Choroid plexus epithelial cell (primary cell): Measurements from ENCODE around the gene IL23R.

Source experiments
- DNase-seq: peaks from one replicate; pipeline ENCODE4 v3.0.0-alpha.2; 2010; ENCODE audit warnings: low read depth
- H3K4me3 ChIP-seq: 2 replicates; pipeline ENCODE4 v1.5.1; 2011; ENCODE audit warnings: low read depth, mild to moderate bottlenecking, control low read depth, low read length, moderate library complexity
- TF ChIP-seq, protein P1 (sequence below): conservative IDR thresholded peaks from 2 replicates; pipeline ENCODE4 v1.5.1; 2011; ENCODE audit warnings: low read depth, mild to moderate bottlenecking, control low read depth, inconsistent platforms, low read length, moderate library complexity

Gene IL23R

GRCh38 chr1:67148516-67149178 is 17.6 kb upstream of the IL23R start:
- H3K4me3 ChIP-seq = no peak overlapping the region
- DNase-seq = peak; percentile 23
- TF ChIP-seq, protein P1, sequence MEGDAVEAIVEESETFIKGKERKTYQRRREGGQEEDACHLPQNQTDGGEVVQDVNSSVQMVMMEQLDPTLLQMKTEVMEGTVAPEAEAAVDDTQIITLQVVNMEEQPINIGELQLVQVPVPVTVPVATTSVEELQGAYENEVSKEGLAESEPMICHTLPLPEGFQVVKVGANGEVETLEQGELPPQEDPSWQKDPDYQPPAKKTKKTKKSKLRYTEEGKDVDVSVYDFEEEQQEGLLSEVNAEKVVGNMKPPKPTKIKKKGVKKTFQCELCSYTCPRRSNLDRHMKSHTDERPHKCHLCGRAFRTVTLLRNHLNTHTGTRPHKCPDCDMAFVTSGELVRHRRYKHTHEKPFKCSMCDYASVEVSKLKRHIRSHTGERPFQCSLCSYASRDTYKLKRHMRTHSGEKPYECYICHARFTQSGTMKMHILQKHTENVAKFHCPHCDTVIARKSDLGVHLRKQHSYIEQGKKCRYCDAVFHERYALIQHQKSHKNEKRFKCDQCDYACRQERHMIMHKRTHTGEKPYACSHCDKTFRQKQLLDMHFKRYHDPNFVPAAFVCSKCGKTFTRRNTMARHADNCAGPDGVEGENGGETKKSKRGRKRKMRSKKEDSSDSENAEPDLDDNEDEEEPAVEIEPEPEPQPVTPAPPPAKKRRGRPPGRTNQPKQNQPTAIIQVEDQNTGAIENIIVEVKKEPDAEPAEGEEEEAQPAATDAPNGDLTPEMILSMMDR = no peak

GRCh38 chr1:67149179-67149770 is 17.0 kb upstream of the IL23R start:
- DNase-seq = peak; percentile 94

GRCh38 chr1:67150931-67151330 is 15.3 kb upstream of the IL23R start:
- TF ChIP-seq, protein P1 = no peak
- no peak for DNase-seq
- no peak overlapping the region for H3K4me3 ChIP-seq

More at GRCh38 chr1:67149179-67149770, 17.0 kb upstream of the IL23R start:
- H3K4me3 ChIP-seq = no peak overlapping the region
- TF ChIP-seq, protein P1 = peak; percentile 96

DNA sequence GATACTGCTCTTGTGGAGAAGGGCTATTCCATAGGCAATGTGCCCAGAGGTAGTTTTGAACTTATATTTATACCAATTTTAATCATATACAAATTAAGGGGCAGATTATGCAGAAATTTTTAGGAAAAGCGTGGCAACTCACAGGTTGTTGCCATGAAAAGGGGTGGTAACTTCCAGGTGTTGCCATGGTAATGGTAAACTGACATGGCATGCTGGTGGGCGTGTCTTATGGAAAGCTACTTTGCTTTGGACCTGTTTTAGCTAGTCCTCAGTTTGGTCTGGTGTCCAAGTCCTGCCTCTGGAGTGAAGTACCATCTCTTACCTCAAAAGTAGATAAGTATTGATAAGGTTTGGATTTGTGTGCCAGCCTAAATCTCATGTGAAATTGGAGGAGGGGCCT is 7.9 kb upstream of the IL23R start:
- TF ChIP-seq, protein P1 = no peak
- no peak overlapping the region for H3K4me3 ChIP-seq
- peak; percentile 5 for DNase-seq

DNA sequence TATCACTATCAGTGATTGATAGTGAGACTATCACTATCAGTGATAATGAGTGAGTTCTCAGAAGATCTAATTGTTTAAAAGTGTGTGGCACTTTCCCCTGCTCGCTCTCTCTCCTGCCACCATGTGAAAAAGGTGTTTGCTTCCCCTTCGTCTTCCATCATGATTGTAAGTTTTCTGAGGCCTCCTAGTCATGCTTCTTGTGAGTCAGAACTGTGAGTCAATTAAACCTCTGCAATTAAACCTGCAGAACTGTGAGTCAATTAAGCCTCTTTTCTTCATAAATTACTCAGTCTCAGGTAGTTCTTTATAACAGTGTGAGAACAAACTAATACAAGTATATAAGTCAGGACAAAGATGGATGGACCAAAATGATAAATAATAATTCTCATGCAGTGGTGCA is 7.0 kb upstream of the IL23R start:
- TF ChIP-seq, protein P1 = no peak
- no peak for DNase-seq
- no peak overlapping the region for H3K4me3 ChIP-seq

DNA sequence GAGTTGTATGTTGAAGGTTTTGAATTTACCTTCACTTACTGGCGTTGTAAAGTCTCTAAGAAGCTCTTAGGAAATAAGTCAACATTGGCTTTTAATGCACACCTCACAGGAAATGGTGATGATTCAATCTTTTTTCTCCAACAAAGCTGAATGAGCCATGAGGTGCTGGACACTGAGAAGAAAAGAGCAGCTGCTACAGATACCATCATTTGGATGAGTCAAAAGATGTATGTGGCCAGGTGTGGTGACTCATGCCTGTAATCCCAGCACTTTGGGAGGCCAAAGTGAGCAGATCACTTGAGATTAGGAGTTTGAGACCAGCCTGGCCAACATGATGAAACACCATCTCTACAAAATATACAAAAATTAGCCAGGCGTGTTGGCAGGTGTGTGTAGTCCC is 3.3 kb upstream of the IL23R start:
- DNase-seq = peak; percentile 11
- no peak overlapping the region for H3K4me3 ChIP-seq
- TF ChIP-seq, protein P1 = no peak

GRCh38 chr1:67165468-67166041 is 699 bp upstream of the IL23R start:
- DNase-seq = no peak
- TF ChIP-seq, protein P1 = no peak
- no peak overlapping the region for H3K4me3 ChIP-seq
